Brain microvascular endothelial cell (primary cell): ENCODE results near the gene CDC14A.

Experiments
- DNase-seq: peaks from one replicate; pipeline ENCODE4 v3.0.0-alpha.2; 2020
- H3K27ac ChIP-seq: fragments of 250-450 bp; sonication (Bioruptor Pico); 2 replicates; pipeline ENCODE4 v1.5.1; 2020; ENCODE audit warnings: mild to moderate bottlenecking, moderate library complexity
- H3K27me3 ChIP-seq: fragments of 250-450 bp; sonication (Bioruptor Pico); replicated peaks from 2 replicates; pipeline ENCODE4 v1.5.1; 2020; ENCODE audit warnings: mild to moderate bottlenecking
- H3K36me3 ChIP-seq: fragments of 250-450 bp; sonication (Bioruptor Pico); replicated peaks from 2 replicates; pipeline ENCODE4 v1.5.1; 2020; ENCODE audit warnings: mild to moderate bottlenecking
- H3K4me3 ChIP-seq: 2 replicates; pipeline ENCODE4 v1.5.1; 2011; ENCODE audit warnings: low read depth, mild to moderate bottlenecking, control low read depth, low read length, moderate library complexity
- CTCF ChIP-seq: IDR thresholded peaks from 2 replicates; pipeline ENCODE4 v1.5.1; 2011; ENCODE audit warnings: low read depth, mild to moderate bottlenecking, moderate library complexity, low read length, control low read depth, inconsistent platforms; ENCODE audit errors: missing control alignments
- in situ Hi-C: cut with HindIII; loops from 2 replicates; pipeline ENCODE4 v1.10.0; 2017; ENCODE audit warnings: low sequenced_read_pairs, low pct_ligation_motif_present

CDC14A gene

GRCh38 chr1:100353071-100353801 lies 930 bp downstream of the CDC14A start:
- no peak for DNase-seq
- peak overlapping the region; percentile 84 for H3K4me3 ChIP-seq
- no peak overlapping the region for H3K27ac ChIP-seq
- TF ChIP-seq CTCF: no peak
- in situ Hi-C loops: no loop called here
- no peaks in the 10 kb centered on the region for H3K27me3 ChIP-seq
- no peaks in the 10 kb centered on the region for H3K36me3 ChIP-seq

- DNase-seq: peak; percentile 23
- no peaks in the 10 kb centered on the region for H3K27me3 ChIP-seq
- H3K36me3 ChIP-seq: no peaks in the 10 kb centered on the region
- in situ Hi-C loops: no loop called here
- TF ChIP-seq CTCF: no peak
- no peak overlapping the region for H3K27ac ChIP-seq
- no peak overlapping the region for H3K4me3 ChIP-seq
Observed at GRCh38 chr1:100353988-100354387, 1.7 kb downstream of the CDC14A start.

GRCh38 chr1:100354971-100355394 lies 2.7 kb downstream of the CDC14A start:
- TF ChIP-seq CTCF: no peak
- in situ Hi-C loops: no loop called here
- H3K27ac ChIP-seq: no peak overlapping the region
- H3K36me3 ChIP-seq: no peaks in the 10 kb centered on the region
- H3K27me3 ChIP-seq: no peaks in the 10 kb centered on the region
- no peak overlapping the region for H3K4me3 ChIP-seq
- DNase-seq: peak; percentile 24

GRCh38 chr1:100358210-100358609 lies 5.9 kb downstream of the CDC14A start:
- H3K4me3 ChIP-seq: no peak overlapping the region
- H3K27me3 ChIP-seq: no peaks in the 10 kb centered on the region
- H3K27ac ChIP-seq: no peak overlapping the region
- peak; percentile 74 for TF ChIP-seq CTCF
- no peaks in the 10 kb centered on the region for H3K36me3 ChIP-seq
- in situ Hi-C loops: no loop called here
- DNase-seq: peak; percentile 17

- no peaks in the 10 kb centered on the region for H3K36me3 ChIP-seq
- no peaks in the 10 kb centered on the region for H3K27me3 ChIP-seq
- in situ Hi-C loops: no loop called here
- H3K27ac ChIP-seq: no peak overlapping the region
- no peak overlapping the region for H3K4me3 ChIP-seq
- no peak for TF ChIP-seq CTCF
- DNase-seq: no peak
Observed at GRCh38 chr1:100359139-100359538, 6.8 kb downstream of the CDC14A start.
